Embryonic facial prominence (tissue), 1 donor: ENCODE results near the gene ANKS1B.
"Not testable (repeated sequence)": the region's sequence is repeated elsewhere in the genome, so short reads cannot be mapped to it uniquely, and the experiment has no call there.

Source experiments
- DNase-seq: peaks from one replicate; pipeline ENCODE4 v3.0.0-alpha.2; 2016; ENCODE audit errors: extremely low spot score

ANKS1B gene

DNA sequence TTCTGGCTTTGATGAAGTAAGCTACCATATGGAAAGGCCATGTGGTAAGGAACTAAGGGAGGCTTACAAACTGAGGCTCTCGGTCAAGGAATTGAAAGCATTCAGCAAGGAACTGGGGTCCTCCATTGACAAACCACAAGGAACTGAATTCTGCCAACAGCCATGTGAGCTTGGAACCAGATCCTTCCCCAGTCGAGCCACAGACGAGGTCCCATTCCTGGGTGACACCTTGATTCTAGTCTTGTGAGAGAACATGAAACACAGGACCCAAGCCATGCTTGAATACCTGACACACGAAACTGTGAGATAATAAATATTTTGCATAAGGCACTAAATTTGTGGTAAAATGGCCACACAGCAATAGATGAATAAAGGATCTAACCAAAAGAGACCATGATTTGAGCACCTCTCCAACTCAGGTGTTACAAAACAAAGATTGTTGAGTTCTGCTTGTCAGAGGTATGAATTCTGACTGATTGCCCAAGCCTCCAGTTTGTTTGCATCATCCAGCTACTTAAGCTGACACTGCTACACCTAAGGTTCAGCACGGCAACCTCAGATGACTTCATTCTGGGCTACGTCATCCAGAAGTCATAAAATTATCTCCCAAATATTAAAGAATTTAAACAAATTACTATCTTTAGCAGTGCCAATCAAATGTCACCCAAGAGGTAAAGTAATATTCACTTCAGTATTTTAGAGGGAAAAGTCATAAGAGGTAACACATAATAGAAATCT is 277.8 kb downstream of the ANKS1B start:
- DNase-seq = no peak

DNA sequence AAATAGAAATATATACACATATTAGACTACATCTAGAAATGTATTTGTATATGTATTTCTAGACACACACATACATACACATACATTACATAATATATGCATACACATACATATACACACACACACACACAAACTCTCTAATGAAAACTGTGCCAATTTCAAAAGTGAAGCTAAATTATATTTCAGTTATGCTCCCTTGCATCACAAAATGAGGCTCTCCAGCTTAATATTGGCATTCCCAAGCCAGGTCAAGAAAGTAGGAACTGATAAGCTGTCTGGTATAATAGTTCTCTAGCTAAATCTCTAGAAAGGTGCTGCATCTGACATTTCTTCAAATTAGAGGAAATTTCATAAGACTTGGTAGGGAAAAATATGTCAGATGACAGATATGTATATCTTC is 280.3 kb downstream of the ANKS1B start:
- no peak for DNase-seq

DNA sequence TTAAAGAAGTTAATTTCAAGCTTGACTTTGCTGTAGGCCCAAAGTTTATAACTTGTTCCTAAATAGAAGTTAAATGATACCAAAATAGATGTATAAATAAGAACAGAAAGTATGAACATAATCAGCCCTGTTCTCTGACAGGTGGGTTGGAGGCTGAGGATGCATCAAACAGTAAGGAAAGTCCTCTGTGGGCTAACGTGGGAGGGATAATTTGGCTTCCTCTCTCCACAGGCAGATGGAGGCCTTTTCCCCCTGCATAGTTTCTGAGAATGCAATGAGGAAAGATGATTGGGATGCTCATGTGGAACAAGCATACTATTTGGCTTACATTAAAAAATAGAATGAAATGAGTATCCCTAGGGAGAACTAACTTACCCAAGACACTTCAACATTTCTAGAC is 280.7 kb downstream of the ANKS1B start:
- no peak for DNase-seq

DNA sequence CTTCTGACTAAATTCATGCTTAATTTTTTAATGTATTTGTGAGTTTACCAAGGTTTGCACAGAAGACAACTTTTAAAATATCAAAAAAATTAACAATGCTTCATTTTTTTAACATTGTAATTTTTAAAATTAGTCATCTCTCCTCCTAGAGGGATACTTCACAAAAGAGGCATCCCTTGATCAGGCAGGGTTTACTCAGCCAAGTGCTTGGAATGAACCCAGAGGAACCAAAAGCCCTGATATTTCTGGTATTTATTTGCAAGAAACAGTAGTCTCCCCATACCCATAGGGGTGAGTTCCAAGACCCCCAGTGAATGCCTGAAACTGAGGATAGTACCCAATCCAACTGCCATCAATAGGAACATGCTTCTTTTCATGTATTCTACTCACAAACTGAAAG is 284.7 kb downstream of the ANKS1B start:
- DNase-seq = no peak

DNA sequence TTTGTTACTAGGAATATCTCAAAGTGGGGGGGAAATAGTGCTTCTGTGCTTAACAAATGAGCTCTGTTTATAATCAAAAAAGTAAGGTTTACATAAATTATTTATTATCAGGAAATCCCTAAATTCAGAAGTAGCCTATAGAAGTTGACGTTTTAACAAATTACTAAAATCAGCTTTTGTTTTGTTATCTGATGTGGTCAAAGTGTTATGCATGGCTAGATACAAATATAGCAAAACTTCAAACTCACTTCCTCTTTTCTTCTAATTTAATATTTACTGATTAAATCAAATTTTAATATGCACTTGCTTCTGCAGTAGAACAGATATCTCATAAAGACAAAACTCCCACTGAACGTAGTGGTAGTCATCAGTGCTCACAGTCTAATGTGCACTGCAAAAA is 289.7 kb downstream of the ANKS1B start:
- no peak for DNase-seq

DNA sequence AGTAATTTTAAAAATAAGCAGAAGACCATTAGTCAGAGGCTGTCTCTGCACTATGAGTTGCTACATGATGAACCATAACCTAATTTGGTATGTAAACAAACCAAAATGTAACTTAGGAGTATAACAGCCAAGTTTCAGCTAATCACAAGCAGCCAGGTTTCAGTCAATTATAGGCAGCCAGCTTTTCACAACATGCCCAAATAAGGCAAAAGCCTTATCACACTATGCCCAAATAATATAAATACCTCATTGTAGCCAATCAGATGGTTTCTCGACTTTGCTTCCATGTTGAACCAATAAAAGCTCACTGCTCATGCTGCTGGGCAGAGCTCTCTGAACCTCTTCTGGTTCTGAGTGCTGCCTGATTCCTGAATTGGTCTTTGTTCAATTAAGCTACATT is 298.6 kb downstream of the ANKS1B start:
- no peak for DNase-seq

DNA sequence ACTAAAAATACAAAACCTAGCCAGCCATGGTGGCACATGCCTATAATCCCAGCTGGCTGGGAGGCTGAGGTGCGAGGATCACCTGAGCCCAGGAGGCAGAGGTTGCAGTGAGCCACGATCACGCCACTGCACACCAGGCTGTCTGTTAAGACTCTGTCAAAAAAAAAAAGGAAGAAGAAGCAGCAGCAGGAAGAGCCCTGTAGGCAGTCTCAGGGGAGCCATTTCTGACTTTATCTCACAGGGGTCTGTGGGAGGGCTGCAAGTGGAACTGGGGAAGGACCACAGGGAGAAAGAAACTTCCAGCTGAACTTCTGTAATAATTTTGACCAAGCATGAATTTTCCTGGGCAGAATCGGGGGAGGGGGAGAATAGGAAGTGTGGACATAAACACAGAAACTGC is 304.5 kb downstream of the ANKS1B start:
- DNase-seq = no peak

DNA sequence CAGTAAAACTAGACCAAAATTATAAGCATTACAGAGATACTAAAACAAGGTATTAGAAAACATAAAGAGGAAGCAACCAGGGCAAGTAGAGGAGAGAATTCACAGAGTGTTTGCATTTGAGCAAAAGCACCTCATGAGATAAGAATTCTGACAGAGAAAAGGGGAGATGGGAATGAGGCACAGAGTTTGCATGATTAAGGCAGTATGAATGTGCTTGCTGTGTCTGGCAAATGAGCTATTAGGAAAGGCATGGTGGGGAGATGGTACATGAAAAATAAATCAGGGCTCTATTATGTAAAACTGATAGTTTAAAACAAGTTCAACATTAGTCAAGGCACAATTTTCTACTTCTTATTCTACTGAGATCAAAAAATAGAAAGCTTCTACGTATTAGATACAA is 314.1 kb downstream of the ANKS1B start:
- DNase-seq = no peak

DNA sequence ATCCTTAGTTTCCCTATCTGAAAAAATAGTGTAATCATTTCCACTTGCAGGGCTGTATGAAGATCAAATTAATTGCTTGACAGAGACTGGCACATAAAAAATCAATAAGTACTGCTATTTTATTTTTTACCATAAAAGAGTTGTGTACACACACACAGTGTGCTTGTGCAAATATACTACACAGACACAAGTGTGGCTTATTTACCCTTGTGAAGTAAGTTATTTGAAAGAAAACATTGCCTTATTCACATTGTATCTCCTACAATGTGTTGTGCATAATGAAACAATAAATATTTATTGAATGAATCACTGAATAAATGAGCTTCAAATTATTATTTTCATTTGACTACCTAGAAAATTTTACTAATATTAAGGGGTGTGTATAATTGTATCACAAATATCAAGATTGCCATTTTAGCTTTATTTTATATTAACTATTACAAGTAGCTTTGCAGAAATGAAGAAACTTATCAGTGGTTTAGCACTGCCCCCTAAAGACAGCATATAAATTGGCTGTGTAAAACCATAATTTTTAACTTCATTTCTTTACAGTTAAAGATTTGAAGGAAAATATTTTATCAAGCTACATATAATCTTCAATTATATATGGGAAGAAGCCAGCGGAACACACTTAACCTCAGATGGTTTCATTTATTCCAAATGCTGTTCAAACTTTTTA is 325.9 kb downstream of the ANKS1B start:
- no peak for DNase-seq

DNA sequence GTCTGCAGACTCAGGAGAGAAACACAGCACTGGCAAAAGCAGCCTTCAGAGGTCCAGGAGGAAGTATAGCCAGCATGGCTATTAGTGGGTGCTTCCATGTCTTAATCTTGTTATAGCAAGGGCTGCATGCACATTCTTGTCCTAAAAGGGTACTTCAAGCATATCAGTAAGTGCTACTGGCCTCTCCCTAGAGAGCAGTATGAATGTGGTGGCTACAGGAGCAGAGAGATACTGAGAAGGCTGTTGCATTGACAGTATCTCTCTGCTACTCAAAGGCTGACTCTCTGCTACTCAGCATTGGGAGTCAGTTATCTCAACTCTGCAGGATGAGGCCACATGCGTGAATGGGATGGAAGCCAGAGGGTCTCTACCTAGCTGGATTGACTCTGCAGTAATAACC is 335.2 kb downstream of the ANKS1B start:
- DNase-seq = no peak

DNA sequence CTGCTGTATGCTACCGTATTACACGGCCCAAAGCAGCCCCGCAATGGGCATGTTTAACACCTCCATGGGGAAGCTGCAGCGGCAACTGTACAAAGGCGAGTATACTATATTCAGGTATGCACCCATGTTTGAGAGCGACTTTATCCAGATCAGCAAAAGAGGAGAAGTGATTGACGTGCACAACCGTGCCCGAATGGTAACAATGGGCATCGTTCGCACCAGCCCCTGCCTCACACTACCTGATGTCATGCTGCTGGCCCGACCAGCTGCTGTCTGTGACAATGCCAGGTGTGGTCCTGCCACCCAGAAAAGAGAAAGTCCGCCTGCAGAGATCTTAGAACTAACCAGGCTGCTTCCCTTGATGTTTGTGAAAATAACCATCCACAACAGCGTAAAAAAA is 336.6 kb downstream of the ANKS1B start:
- no peak for DNase-seq

DNA sequence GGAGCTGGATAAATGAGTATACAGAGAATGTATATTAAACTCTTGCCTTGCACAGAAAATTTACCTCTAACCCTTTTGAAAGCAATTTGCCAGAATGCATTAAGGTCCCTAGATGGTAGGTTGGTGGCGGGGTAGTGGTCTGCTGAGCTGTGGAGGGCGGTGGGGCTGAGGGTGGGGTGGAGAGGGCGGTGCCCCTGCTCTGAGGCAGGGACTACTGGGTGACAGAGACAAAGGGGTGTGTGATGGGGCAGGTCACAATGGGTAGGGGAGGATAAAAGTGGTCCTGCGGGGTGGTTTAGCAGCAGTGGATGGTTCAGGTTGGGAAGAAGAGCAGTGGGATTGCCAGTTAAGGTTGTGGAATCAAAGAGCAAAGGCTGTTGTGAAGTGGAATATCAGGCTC is 337.3 kb downstream of the ANKS1B start, which contains the start of gene GARIN6:
GARIN6 (plus strand) TSS at position 301 of the 400 bp plus-strand sequence. CDS start 422 bp downstream, outside the sequence.
- DNase-seq = no peak

DNA sequence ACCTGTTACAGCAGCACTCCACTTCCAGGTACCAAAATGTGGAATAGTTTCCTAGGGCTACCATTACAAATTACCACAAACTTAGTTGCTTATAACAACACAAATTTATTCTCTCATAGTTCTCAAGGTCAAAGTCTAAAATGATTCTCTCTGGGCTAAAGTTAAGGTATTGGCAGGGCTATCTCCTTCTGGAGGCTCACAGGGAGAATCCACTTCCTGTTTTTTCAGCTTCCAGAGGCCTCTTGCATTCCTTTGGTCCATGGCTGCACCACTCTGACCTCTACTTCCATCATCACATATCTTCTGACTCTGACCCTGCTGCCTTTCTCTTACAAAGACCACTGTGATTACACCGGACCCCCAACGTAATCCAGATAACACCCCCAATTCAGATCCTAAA is 340.1 kb downstream of the ANKS1B start:
- DNase-seq = no peak

DNA sequence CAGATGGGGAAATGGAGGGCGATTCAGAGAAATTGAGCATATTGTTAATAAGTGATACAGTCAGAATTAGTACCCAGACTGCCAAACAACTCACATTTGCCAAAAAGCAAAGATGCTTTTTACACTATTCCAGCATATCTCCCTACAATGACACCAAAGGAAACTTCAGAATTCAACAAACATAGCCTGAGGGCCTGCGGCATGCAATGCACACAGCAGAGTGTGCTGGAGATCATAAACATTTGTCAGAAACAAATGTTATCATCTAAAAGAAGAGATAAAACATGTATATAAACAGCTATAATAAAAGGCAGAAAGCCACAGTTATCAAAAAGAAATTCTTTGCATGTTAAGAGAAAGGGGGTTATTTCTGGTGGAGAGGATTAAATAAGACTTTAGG is 357.3 kb downstream of the ANKS1B start:
- no peak for DNase-seq

DNA sequence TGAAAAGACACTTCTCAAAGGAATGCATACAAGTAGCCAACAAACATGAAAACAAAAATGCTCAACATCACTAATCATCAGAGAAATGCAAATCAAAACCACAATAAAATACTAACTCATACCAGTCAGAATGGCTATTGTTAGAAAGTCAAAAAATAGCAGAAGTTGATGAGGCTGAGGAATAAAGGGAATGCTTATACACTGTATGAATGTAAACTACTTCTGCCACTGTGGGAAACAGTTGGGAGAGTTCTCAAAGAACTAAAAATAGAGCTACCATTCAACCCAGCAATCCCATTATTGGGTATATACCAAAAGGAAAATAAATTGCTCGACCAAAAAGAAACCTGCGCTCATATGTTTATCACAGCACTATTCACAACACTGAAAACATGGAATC is 360.1 kb downstream of the ANKS1B start:
- not testable (repeated sequence) for DNase-seq

DNA sequence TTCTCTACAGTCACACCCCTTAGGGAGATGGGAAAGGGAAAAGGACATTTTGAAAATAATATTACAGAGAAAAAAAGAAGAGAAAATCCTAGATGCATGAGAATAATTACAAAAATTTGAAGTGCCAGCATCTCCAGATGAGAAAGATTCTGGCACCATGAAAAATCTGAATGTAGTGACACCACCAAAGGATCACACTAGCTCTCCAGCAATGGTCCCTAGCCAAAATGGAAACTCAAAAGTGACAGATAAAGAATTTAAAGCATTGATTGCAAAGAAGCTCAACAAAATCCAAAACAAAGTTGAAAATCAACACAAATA is 364.6 kb downstream of the ANKS1B start:
- DNase-seq = no peak

DNA sequence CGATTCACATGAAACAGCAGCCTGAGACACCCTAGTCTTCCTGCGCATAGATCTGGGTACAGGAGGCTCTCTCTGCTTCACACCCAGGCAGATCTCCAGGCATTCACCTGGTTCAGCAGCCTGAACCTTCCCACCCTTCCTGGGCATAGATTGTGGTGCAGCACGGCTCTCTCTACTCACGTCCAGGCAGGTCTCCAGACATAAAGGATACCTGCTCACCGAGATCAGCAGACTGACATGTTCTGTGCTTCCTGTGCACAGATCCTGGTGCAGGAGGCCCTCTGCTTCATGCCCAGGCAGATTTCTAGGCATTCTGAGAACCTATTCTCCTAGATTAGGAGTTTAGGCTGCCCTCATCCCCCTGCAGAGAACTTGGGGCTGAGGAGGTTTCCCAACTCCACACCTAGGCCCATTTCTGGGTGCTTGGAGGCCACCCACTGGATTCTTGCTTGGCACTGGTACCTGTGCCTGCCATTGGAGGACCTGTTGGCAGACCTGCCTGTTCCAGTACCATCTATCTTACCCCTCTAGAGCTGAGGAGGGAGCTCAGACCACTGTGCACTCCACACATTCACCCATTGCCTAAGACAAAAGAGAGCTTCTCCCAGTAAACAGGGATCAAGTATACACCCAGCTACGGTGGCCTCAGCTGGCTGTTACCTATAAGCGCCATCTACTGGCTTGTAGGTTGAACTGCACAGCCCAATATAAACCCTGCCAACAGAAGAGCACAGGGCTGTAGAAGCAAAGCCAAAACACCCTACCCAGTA is 365.2 kb downstream of the ANKS1B start:
- DNase-seq = no peak

DNA sequence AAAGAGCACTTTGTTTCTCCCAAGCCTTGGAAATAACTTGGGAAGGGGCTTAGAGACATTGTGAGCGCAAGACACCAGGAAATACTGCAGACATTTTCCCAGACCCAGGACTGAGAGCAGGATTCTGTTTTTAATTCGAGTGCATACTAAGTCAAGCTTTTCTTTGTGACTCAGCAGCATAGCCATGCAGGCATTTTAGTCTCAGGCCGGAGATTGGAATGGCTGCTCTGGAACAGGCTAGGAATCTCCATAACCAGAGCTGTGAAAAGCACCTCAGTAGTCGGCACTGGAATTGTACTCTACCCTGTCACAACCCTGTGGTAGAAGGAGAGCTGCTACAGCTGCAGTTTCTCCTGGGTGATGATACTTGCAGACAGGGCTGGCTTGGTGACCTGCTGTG is 366.1 kb downstream of the ANKS1B start:
- no peak for DNase-seq

DNA sequence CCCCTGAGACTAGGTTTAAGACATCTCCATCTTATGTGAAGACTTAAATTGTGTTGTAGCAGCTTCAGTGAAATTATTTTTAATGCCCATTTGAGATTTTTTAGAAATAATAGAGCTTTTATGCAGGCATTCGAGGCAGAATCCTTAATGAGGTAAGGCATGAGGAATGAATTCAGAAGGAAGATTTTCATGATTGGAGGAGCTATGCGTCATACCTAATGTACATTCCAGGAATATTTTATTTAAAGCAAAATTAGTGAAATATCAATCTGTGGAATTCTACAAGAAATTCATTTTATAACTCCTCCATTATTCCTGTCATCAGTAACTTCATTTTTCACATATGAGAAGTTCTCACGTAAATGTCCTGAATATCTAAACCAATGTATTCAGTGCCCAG is 373.1 kb downstream of the ANKS1B start:
- DNase-seq = no peak

DNA sequence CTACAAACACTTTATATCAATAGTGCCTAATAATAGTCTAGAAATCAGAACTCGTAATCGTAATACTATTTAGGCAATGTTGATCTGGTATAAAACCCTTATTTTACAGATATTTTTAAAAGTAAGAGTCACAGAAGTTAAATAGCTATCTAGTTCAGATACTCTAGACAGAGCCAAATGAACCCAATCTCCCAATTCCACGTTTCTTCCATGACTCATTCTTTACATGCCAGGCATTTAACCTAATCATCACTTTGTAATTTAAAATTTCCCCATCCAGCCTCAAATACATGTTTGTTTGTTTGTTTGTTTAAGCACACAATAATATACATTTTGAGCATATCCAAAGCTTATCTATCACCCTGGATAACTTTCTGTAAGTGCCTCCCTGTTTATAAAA is 373.6 kb downstream of the ANKS1B start:
- no peak for DNase-seq

DNA sequence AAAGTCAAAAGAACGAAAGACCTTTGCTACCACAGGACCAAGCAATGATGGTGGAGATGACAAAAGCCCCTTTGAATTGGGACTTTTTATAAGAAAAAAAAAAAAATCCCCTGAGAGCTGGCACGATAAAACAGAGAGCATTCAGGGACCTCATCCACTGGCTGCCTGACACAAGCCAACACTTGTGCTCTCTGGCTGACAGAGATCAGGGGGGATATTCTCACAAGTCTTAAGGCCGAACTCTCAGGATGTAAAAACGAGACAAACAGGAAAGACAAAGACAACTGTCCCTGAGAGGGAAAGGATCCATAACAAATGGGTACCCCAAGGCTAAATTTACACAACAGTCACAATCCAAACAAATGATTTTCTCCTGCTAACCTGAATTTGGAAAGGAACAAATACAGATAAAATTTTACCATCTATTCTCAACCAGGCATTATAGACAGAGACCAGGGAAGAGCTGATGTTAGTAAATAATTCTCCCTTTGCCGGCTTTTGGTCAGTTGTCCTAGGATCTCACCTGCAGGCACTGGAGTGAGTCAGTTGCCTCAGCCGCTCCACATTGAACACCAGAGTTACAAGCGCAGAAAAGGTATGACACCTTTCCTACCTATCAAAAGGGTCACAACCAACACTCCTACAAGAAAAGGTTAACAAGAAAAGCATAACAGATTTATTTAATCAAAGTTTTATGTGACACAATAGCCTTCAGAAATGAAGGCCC is 375.1 kb downstream of the ANKS1B start:
- no peak for DNase-seq

DNA sequence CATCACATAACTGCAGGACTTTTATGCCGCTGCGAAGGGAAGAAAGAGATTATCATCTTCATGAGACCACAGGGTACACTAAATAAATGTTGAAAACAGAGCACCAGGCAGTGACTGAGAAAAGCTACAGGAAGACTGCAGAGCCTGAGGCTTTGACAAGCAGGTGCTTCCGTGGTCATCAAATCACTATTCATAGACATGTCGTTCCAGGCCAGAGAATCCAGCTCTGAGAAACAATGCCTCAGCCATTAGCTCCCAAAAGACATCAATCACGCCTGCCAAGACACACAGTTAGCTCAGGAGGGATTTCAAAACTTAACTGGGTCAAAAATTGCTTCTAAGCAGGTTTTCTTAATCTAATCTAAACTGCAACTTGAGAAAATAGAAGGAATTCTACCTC is 384.3 kb downstream of the ANKS1B start:
- DNase-seq = no peak
